ENCODE data around the gene TTC32.

Gene TTC32

GRCh38 chr2:19899985-19900930 is 1.5 kb downstream of the TTC32 start:
- DNase-seq (ENCODE audit: low spot score): no peak

DNA sequence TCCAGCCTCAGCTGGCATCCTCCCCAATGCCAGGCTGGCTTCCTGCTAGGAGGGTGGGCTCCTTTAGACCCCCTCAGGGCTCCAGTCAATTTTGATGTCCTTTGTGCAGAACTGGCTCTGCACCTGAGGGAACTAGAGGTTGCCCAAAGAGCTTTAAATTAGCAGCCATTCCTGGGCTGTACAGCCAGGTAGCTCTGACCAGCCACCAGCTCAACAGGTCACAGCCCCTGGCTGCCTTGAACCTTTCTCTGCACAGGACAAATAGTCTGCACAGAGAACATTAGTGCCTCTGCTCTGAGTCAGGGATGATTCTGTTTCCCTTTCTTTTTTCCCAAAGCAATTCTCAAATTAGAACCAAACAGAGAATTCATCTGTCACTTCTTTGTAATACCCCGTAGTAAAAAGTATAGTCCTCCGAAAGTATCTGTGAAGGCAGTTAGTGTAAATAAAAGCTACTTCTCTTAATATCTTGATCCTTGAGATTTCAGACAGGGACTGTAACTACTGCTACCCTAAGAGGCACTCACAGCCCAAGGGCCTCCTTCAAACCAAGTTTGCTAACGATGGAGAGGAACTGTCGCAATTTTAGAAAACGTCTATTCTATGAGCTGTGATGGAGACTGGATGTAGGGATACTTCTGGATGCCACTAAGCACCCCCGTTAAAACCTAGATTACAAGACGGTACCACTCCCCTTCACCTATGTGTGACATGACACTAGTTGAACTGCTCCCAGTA is 3.0 kb downstream of the TTC32 start:
- DNase-seq (ENCODE audit: low spot score): no peak

- no peak for DNase-seq (ENCODE audit: low spot score)
Measured at GRCh38 chr2:19897623-19898245, 4.0 kb downstream of the TTC32 start.

DNA sequence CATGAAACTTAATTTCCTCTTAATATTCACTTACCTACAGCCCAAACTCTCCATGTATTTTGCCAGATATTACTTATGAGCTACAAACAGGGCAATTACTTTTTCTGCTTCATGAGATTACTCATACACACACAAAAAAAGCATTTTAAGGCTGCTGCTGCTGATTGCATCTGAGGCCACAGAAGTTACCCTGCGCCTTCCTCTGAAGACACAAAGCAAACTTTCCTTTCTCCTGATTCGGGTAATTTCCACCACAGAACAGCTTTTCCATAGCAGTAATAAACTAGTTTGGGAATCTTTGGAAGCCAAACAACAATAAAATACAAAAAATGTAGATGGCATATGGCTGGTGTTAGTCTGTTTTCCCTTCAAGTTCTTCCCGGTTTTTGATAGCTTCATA is 6.2 kb downstream of the TTC32 start:
- DNase-seq (ENCODE audit: low spot score): no peak

DNA sequence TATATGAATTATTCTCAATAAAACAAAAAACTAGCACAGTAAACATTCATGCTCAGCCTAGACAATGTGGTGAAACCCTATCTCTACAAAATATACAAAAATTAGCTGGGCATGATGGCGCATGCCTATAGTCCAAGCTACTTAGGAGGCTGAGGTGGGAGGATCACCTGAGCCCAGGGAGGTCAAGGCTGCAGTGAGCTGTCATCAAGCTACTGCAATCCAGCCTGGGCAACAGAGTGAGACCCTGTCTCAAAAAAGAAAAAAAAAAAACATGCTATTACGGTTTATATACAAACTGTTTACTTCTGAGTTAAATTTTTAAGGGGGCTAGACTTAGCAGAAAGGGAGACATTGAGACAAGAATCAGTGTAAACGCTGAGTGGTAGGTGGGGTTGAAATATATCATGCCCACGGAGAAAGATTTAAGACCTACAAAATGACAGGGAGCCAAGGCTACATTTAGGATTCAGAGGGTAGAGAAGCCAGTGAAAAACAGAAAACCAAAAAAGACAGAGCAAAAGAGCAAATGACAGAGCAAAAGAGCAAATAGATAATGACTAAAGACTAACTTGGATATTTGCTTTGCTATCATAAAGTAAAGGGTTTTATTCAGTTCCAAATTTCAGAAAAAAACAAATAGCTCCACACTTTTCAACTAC is 7.5 kb downstream of the TTC32 start:
- DNase-seq (ENCODE audit: low spot score): no peak

GRCh38 chr2:19893520-19894133 is 8.2 kb downstream of the TTC32 start:
- no peak for DNase-seq (ENCODE audit: low spot score)

DNA sequence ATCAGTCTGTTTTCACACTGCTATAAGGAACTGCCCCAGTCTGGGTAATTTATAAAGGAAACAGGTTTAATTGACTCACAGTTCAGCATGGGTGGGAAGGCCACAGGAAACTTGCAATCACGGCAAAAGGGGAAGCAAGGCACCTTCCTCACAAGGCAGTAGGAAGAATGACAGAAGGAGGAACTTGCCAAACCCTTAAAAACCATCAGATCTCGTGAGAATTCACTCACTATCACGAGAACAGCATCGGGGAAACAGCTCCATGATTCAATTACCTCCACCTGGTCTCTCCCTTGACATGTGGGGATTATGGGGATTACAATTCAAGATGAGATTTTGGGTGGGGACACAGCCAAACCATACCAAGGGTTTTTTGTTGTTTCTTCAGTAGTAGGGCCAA is 9.8 kb downstream of the TTC32 start:
- DNase-seq (ENCODE audit: low spot score): peak; percentile 18

- no peak for DNase-seq (ENCODE audit: low spot score)
Measured at GRCh38 chr2:19890104-19890503, 11.7 kb downstream of the TTC32 start.

- DNase-seq (ENCODE audit: low spot score): peak; percentile 9
Measured at GRCh38 chr2:19888831-19889230, 13.0 kb downstream of the TTC32 start.

DNA sequence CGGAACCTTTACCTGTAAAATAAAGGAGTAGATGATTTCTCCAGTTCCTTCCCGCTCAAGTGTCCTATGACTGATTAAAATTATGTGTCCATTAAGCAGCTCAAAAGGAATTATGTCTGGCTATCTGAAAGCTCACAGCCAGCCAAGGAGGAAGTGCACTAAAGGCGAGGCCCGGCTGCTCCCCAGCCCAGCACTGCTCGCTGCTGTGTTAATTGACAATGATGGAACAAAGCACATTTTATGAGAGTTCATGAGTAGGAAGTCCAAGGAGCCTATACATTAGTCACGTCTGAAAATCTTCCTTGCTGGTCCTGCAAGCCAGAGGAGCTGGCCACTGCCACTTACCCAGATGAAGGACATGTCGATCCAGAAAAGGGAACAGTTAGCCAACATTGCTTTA is 14.3 kb downstream of the TTC32 start:
- peak; percentile 19 for DNase-seq (ENCODE audit: low spot score)

GRCh38 chr2:19886261-19886660 is 15.5 kb downstream of the TTC32 start:
- DNase-seq (ENCODE audit: low spot score): peak; percentile 23

DNA sequence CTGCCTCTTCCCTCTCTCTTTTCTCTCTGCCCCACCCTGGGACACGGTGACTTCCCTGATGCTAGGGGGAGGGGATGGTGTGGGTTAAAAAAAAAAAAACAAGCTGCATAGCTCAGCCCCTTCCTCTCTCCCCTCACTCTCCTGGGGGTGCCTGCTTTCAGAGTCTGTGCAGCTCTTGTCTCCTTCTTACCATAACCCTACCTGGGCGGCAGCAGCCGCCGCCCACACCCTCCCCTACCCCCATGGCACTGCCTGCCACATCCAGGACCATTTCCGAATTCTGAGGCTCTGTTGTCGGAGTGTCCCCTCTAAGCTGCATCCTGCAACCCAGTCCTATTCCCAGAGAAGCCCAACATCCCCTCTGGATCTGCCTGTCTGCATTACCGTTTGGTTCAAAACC is 16.0 kb downstream of the TTC32 start:
- peak; percentile 17 for DNase-seq (ENCODE audit: low spot score)

- peak; percentile 28 for DNase-seq (ENCODE audit: low spot score)
Measured at GRCh38 chr2:19883971-19884720, 17.6 kb downstream of the TTC32 start.

- peak; percentile 24 for DNase-seq (ENCODE audit: low spot score)
Measured at GRCh38 chr2:19883486-19883885, 18.3 kb downstream of the TTC32 start.

GRCh38 chr2:19882286-19882685 is 19.5 kb downstream of the TTC32 start:
- peak; percentile 2 for DNase-seq (ENCODE audit: low spot score)

- peak; percentile 10 for DNase-seq (ENCODE audit: low spot score)
Measured at GRCh38 chr2:19881908-19882265, 19.9 kb downstream of the TTC32 start.

GRCh38 chr2:19881221-19881907 is 20.4 kb downstream of the TTC32 start:
- peak; percentile 2 for DNase-seq (ENCODE audit: low spot score)

DNA sequence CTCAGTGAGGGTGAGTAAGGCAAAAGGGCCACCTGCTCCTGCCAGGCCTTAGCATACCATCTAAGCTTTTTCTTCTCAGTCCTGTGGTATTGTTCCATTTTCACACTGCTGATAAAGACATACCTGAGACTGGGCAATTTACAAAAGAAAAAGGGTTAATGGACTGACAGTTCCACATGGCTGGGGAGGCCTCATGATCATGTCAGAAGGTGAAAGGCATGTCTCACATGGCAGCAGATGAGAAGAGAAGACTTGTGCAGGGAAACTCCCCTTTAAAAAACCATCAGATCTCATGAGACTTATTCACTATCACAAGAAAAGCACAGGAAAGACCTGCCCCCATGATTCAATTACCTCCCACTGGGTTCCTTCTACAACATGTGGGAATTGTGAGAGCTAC is 21.6 kb downstream of the TTC32 start:
- peak; percentile 3 for DNase-seq (ENCODE audit: low spot score)

DNA sequence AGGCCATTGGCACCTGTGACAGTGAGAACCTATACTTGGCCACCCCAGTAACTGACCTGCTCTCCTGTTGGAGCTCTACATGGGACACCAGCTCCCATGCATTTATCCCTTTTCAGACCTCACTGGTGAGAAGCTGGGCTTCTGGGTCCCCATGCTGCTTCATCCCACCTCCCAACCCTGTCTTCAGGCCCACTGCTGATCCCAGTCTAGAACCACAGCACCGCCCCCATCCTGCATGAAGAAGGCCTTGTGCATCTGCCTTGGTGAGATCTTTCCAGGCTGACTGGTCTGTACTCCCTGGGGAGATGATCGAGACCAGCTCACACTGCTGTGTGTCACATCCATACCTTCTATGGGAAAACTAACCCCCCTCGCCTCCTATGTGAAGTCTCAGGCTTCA is 22.7 kb downstream of the TTC32 start:
- DNase-seq (ENCODE audit: low spot score): peak; percentile 10

- peak; percentile 21 for DNase-seq (ENCODE audit: low spot score)
Measured at GRCh38 chr2:19878268-19879046, 23.3 kb downstream of the TTC32 start.

Measured in ecto neural progenitor cell (in vitro differentiated cells).